Activated gamma-delta T cell treated with anti-CD3 and anti-CD28 coated beads, Interleukin-2, amount 50 U/mL, for 16 hours (primary cell): Measurements from ENCODE around the gene PRKCA.
"Not testable (repeated sequence)": the region's sequence is repeated elsewhere in the genome, so short reads cannot be mapped to it uniquely, and the experiment has no call there.

ENCODE experiments used
- DNase-seq: peaks from one replicate; pipeline ENCODE4 v3.0.0-alpha.2; 2020; ENCODE audit warnings: low read depth

PRKCA gene

DNA sequence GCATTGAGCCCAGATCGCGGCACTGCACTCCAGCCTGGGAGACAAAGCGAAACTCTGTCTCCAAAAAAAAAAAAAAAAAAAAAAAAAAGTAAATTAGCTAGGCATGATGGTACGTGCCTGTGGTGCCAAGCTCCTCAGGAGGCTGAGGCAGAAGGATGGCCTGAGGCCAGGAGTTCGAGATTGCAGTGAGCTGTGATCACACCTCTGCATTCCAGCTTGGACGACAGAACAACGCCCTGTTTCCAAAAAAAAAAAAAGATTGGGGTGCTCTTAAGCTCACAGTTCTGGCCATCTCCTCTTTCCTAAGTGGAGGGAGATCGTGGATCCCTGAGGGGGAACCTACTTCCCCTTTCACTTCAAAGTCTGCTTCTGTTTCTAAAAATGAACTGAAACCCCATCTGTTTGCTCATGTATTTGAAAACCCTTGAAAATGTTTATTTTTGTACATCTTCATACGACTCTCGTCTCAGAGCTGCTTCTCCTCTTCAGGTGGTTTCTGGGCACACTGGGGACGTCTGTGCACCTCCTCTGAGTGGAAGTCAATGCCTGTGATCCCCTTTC lies 138.8 kb downstream of the PRKCA start:
- DNase-seq = no peak

GRCh38 chr17:66443166-66443565 lies 140.8 kb downstream of the PRKCA start:
- no peak for DNase-seq

- DNase-seq = no peak
Observed at GRCh38 chr17:66443606-66444005, 141.2 kb downstream of the PRKCA start.

GRCh38 chr17:66444031-66444430 lies 141.6 kb downstream of the PRKCA start:
- DNase-seq = no peak

DNA sequence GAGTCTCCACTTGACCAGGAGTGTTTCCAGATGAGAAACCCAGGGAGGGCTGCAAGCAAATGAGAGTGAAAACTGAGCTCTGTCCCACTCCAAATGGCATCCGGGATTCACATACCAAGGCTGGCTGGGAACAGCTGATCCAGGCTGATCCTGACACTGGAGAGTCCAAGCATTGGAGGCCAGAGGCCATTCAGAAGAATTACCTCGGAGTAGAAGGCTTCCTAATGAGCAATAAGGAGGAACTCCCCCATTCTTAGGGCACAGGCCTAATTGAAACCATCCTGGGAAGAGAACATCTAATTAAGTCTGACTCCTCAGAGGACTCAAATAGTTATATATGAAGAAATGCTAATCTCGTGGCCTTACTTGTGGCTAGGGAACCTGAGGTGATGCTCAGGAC lies 142.8 kb downstream of the PRKCA start:
- DNase-seq = no peak

DNA sequence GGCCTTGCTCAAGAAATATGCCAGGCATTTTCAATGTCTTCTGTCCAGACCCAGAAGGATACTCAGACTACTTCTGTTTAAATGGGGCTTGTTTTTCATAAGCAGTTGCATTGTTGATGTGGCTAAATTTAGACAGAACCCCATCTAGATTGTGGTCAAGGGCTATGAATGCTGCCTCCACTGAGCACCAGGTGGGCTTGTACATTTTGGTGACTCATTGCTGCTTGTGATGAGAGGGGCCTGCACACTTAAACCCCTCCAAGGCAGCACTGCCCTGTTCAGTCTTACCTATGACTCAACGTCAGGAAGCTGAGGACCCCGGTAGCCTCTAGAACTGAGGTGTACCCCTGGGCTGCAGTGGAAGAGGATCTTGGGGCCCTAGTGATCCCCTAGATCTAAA lies 144.0 kb downstream of the PRKCA start:
- DNase-seq = no peak

- DNase-seq = no peak
Observed at GRCh38 chr17:66447159-66447558, 144.7 kb downstream of the PRKCA start.

DNA sequence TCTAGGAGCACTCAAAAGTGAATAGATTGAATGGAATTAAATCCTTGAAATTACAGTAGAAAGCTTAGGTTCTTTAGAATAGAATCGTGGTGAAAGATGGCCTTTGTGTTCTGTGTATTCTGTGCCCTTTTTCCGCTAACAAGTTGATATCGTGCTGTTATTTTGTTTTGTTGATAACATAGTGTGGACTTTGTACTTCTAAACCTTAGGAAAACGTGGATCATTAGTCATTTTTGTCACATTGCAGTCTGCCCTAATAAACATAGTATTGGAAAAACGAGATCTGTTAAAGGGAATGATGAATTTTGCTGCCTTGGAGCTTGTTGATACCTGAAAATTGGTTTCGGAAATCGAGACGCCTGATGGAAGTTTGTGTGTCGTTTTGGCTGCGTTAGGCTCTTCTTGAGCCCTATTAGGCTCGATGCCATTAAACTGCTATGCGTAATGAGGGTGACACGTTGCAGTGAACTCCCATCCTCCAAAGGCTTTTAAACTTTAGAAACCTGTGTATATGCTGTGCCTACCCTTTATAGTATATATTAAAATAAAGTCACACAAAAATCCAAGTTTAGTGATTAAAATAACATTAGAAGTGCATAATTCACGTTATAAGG lies 145.7 kb downstream of the PRKCA start:
- no peak for DNase-seq

DNA sequence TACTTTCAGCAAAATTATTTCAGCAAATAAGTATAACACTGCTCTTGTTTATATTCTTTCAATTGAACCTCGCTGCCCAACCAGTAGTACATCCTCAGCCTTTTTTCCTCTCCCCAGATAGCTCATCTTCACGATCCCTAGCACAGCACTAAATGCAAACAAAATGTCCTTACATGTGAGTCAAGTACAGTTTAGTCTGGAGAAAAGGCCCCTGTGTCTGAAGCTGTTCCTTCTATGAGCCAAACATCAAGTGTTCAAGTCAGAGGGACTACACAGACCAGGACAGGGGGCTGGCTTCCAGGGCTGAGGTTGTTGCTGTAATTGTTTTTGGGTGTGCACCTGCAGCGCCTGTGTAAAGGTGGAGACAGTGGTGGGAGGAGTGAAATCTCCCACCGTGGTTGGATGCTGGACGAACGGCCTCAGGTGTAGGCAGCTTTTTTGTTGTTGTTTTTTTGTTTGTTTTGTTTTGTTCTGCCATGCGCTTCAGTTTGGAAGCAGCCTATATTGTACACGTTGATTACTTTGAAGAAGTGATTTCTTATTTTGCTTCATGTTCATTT lies 147.1 kb downstream of the PRKCA start:
- DNase-seq = no peak

- no peak for DNase-seq
Observed at GRCh38 chr17:66450008-66450851, 147.8 kb downstream of the PRKCA start.

- no peak for DNase-seq
Observed at GRCh38 chr17:66450852-66451158, 148.4 kb downstream of the PRKCA start.

DNA sequence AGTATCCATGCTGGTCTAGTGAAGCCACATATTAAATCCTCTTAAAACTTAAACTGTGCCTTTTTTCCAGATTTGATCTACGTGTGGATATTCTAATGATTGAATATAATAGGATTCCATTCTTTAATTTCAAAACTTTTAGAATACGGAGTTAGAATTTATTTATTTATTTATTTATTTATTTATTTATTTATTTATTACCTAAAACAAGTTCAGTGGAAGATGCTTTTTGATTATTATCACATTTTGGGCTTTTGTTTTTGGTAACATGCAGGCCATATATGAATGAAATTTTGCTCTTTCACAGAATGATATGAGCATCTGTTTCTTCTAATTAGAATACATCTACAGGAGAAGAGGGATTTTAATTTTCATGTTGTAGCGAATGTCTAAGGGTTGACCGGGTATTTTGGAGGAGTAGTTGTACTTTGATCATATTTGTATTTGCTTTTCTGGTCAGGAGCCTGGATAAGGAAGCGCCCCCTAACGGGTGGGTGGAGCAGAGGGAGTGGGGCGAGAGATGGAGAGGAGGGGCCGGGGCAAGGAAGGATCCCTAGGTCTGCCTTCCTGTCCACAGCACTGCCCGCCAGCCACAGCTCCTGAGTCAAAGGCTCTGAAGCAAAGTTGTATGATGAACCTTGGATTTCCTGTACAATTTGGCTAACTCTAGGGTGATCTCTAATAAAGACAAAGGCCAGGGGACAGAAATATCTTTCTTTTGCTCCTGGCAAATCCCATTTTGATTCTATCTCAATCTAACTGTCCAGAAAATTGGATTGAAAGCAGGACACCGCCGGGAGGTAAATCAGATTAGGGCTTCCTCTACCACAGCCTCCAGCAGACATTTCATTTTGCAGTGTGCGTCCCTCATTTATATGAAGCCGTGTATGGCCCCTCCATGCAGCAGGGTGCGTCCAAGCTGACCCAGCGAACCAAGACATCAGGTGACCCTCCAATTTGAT lies 149.1 kb downstream of the PRKCA start:
- no peak for DNase-seq

GRCh38 chr17:66455060-66455459 lies 152.6 kb downstream of the PRKCA start:
- no peak for DNase-seq

GRCh38 chr17:66457499-66457898 lies 155.1 kb downstream of the PRKCA start:
- DNase-seq = not testable (repeated sequence)

DNA sequence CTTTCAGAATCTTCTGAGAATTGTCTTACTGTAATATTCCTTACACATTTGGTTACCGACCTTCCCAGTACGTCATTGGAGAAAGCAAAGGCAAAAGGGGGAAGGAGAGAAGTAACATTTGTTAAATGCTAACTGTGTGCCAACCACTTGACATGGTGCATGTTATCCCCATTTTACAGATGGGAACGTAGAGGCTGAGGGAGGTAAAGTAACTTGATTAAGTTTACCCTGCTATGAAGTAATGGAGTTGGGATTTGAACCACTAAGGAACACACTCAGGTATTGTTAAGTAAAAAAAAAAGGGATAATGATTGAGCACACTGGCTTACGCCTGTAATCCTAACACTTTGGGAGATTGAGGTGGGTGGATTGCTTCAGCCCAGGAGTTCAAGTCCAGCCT lies 156.4 kb downstream of the PRKCA start:
- no peak for DNase-seq

DNA sequence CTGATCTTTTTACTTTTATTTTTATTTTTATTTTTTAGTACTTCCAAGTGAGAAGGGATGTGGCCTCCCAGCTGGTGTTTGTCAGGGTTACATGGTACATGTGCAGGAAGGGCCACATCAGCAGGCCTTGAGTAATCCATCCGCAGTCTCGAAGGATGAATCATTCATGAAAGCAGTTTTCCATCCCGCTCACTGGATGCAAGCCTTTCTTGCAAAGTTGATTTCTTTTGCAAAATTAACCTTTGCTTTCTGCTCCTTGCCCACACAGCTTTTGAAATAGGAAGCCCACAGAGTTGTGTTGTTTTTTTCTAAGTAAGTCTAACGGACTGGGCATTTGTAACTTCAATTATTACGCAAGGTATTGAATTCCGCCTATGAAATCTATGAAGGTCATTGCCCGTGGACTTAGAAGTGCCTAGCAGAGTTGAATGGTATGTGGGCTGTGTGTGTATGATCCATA lies 157.4 kb downstream of the PRKCA start:
- DNase-seq = no peak

GRCh38 chr17:66460558-66460957 lies 158.1 kb downstream of the PRKCA start:
- DNase-seq = no peak

DNA sequence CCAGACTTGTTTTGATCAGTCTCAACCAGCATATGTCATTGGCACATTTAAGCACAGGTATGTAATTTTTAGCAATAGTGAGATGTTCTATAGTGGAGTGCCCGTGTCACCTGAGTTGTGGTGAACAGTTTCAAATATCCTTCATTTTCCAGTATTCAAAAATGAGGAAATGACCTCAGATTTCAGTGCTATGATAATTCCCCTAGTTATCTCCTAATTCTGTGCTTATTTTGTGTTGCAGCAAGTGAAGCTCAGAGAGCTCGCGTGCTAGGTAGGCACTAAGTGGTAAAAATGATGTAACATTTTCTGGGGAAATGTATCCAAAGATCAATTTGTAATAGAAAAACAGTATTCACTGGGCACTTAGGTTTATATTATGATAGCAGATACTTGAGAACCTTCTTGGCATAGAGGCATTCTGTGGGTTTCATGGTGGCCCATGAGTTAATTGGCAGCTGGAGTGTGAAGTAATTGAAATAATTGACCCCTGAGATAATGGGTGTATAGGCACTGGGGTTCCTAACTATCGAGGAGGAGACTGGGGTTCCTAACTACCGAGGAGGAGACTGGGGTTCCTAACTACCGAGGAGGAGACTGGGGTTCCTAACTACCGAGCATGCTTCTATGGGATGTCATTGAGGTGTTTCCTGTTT lies 159.1 kb downstream of the PRKCA start:
- no peak for DNase-seq

- no peak for DNase-seq
Observed at GRCh38 chr17:66462010-66462409, 159.6 kb downstream of the PRKCA start.

DNA sequence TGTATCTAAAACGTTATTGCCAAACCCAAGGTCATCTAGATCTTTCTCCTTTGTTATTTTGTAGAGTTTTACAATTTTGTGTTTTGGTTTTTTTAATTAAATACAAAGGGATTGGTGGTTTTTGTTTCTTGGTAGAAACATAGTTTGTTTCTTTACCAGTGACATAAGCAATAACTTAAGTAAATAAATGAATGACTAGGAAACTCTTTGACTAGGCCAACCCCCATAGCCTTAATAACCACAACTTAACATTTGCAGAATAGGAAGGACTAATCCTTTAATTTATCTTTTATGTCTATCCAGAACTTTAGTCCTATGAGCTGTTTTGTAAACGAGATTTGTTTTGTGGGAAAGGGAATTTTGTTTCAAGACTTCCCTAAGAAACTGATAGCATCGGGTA lies 162.5 kb downstream of the PRKCA start:
- no peak for DNase-seq

- no peak for DNase-seq
Observed at GRCh38 chr17:66465701-66466100, 163.3 kb downstream of the PRKCA start.
